NCI-H1105 treated with DMSO at 0.1 percent for 48 hours (cell line): ENCODE data around the gene ENO1.
"Not testable (repeated sequence)": the region's sequence is repeated elsewhere in the genome, so short reads cannot be mapped to it uniquely, and the experiment has no call there.

Experiments used
- DNase-seq: peaks from one replicate; lab custom pipeline; 2025; lab: John Stamatoyannopoulos, UW

Gene ENO1

DNA sequence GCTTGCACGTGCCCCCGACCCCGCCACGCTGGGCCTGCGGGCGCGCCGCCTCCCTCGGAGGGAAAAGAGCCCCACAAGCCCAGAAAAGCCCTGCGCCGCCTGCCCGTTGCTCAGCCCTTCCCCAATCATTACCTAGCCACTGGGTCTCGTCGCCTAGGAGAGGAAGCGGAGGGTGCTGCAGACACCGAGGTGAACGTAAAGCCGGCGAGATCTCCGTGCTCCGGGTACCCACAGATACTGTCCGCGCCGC is at the start of gene ENO1:
TSS of gene ENO1 (minus strand) at position 239 of the 250 bp plus-strand sequence. CDS start 3,778 bp downstream, outside the sequence.
- DNase-seq, result no peak

DNA sequence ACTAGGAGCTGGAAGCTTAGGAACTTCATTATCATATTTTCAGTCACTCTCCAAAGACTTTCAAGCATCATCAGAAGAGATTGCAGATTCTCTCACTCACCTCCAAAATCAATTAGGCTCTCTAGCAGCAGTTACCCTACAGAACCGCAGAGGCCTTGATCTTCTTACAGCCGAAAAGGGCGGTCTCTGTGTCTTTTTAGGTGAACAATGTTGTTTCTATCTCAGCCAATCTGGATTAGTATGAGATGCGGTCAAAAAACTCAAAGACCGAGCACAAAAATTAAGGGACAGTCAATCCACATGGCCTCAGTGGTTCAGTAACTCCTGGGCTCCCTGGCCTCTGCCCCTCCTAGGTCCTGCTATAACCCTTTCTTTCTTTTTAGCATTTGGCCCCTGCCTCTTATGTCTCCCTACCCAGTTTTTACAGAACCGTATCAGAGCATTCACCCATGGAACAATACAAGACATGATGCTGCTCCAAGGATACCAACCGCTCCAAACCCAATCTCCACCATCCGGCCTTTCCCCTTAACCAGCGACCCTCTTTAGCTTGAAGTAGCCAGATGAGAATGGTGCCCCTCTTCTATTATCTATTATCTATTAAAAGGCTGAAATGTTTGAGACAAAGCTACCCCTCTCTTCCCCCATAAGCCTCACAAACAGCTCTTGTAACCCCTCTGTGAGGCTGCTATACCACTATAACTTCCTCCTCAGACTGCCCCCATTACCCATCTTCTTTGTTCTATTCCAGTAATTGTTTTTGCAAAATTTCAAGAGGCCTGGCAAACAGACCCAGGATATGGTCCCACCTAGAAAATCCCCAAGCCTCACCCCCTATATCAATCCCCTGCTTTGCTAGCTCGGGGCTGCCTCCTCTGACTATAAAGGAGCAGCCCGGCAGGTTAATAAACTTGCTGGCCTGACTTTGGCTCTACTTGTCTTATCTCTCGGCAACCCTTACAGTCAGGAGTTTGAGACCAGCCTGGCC is 48.5 kb upstream of the ENO1 start:
- no peak for DNase-seq

DNA sequence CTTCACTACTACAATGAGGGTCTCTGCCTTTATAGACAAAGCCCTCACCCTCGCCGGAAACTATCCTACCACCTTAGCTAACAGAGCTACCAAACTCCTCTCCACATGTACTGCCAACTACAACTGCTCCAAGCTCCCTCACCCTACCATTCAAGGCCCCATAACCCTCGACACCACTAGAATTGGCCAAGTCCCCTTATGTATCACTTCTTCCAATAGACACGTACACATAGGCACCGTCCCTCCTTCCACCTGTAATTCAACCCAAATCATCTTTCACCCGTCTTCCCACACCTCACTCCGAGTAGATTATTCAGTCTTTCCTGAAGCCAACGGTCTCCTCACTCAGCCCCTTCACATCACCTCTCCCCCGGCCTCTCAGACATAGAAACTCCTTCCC is 47.5 kb upstream of the ENO1 start:
- no peak for DNase-seq

DNA sequence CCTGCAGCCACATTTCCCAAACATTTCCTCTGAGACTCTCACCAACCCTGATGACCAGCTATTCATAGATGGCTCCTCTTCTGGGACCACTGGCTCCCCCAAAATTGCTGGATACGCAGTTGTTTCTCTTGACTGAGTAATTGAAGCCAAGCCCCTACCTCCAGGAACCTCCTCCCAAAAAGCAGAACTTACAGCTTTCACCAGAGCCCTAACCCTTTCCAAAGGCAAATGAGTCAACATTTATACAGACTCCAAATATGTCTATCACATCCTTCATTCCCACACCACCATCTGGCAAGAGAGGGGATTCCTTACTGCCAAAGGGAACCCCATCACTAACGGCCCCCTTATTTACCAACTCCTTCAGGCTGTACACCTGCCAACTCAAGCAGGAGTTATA is 46.9 kb upstream of the ENO1 start:
- DNase-seq, result no peak

DNA sequence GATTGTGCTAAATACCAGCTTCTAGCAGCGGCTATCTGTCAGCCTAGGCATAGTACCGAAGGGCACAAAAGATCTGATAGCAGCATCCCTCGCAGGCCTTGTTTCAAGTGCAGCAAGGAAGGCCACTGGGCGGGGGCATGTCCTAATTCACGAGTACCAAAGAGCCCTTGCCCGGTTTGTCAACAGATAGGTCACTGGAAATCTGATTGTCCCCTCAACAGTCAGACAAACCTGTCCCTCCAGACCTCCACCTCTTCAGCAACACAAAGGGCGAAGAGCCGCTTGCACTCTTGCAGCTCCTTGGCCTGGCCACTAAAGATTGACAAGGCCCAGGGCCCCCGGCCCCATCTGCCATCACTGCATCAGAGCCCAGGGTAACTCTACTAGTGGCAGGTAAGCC is 44.5 kb upstream of the ENO1 start:
- DNase-seq, result no peak

DNA sequence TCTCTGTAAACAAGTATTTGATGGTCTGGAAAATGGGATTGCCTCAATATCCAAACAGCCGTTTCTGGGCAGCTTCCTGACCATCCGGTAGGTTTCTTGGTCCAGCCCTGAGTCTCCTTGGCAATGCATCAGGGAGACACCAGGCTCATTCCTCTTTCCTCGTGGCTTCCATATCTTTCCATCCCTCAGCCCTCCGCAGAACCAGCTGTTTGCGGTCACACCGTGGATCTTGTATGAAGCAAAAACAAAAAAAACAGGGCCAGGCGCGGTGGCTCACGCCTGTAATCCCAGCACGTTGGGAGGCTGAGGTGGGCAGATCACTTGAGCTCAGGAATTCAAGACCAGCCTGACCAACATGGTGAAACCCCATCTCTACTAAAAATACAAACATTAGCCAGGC is 39.0 kb upstream of the ENO1 start:
- DNase-seq, result not testable (repeated sequence)

DNA sequence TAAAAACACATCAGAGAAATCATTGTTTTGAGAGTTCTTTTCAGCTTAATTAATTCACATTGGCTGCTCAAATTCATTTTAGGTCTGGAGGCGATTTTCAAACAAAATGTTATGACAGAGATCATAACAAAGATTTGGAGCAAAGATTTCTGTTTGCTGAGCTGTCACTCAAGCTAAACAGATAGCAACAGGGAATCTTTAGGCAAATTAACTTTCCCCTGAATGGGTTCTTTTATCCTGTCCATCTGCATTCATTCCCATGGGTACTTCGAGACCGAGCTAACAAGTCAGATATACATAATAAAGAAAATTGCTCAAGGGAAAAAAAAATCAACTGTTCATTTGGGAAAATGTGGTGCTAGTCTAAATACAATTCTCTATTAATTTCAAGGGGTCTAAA is 37.0 kb upstream of the ENO1 start:
- no peak for DNase-seq

DNA sequence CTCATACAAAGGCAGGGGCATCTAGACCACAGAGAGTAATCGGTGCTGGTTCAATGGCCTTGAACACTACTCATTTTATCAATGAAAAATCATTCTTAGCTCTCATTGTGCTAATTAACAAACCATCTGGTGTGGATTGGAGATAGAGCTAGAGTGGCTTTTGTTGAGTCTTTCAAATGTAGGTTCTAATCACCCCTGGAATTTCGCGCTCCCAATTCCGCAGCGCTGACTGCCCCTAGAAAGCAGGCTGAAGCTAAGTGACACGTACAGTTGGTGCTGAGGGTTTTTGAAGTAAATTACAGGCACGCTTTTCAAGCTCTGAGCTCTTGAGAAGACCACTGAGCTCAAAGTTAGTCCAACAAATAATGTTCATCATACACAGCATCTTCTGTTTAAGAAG is 36.0 kb upstream of the ENO1 start:
- no peak for DNase-seq

DNA sequence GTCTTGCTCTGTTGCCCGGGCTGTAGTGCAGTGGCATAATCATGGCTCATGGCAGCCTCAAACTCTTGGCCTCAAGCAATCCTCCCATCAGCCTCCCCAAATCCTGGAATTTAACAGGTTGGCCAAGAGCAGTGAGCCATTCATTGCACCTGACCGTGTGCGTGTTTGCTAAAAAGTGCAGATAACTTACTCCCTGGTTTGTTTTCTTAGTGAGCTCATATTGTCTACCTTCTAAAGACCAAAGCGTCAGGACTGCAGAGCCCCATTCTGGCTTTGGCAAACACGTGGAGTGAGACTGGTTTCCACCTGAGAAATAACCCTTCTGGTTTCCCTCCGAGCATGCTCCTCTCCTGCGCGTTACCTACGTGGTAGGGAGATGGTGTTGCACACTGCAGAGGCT is 35.0 kb upstream of the ENO1 start:
- DNase-seq, result no peak

DNA sequence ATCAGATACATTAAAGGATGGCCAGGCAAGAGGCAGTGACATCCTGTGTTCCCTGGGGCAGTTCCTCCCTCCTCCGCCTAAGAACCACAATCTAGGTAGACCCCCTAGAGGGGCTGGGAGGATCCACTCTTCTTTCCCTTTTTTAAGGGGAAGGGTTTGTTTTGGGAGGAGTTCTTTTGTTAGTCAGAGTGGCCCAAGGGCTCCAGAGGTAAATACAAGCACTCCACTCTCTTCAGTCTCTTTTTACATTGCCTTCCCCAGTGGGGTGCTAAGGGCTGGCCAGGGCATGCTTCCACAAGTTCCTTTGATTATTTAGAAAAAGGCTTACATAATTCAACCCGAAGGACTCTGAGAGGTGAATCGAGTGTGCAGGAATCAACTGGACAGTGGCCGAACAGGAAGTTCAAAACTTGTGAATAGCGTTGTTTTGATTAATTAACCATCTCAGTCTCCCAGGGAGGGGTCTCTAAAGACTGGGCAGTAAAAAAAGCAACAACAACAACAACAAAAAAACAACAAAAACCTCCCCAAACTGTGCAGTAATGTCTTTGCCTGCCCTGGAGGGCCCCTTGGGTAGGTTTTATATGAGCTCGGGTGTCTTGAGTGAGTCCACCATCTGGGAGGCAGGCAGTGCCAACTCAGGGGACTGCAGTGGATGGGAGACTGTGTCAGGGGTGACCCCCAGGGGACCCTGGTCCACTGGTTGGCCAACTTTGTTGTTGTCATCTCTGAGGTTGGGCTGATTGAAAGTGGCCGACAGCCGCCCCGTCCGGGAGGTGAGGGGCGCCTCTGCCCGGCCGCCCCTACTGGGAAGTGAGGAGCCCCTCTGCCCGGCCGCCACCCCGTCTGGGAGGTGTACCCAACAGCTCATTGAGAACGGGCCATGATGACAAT is 33.2 kb upstream of the ENO1 start:
- no peak for DNase-seq

DNA sequence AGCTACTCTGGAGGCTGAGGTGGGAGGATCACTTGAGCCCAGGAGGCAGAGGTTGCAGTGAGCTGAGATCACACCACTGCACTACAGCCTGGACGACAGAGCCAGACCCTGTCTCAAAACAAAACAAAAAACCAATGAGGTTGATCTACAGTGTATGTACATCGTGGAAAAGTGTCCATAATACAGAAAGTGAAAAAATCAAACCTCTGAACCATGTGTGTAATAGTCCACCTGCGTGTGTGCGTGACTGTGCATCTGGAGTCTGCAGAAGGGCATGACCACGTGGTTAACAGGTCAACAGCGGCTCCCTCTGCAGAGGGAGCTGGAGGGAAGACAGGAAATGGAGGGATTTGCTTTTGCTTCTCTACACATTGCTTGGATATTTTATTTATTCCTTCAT is 32.4 kb upstream of the ENO1 start:
- DNase-seq, result no peak

DNA sequence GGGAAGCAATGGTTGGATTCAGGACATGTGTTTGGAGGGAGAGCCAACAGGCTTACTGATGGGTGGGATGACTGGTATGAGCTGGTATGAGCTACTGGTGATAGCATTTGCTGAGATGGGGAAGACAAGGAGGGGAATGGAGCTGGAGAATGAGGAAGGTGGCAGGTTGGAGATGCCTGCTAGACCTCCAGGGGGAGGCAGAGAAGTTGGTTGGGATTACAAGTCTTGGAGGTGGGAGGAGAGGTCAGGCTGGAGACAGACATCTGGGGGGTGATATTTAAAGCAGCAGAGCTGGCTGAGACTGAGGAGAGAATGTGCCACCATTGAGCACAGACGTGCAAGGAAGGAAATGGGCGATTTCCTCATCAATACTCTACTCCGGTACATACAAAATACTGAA is 31.8 kb upstream of the ENO1 start:
- DNase-seq, result no peak

DNA sequence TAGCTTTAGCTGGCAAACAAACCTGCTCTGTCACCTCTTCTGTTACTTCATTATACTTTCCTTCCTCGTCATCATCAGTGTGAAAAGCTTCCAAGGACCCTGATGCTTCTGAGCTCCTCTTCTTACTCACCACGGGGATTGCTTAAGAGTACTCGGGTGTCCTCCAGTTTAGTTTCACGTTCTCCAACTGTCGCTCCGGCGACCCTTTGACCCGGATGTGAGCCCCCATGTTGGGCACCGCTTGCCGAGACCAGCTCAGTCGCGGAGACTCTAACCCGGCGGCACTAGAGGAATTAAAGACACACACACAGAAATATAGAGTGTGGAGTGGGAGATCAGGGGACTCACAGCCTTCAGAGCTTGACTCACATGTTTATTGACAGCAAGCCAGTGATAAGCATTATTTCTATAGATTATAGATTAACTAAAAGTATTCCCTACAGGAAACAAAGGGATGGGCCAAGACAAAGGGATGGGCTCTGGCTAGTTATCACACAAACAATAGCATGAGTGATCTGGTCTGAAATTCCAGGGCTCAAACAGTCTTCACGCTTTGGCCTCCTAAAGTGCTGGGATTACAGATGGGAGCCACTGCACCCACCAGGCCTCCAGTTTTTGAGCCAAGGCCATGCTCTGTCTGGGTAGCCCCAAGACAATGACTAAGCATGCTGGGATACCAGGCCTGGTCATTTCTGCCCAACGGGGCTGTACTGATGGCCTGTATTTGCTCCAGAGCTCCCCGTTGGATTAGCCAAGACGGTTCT is 30.1 kb upstream of the ENO1 start:
- DNase-seq, result no peak

DNA sequence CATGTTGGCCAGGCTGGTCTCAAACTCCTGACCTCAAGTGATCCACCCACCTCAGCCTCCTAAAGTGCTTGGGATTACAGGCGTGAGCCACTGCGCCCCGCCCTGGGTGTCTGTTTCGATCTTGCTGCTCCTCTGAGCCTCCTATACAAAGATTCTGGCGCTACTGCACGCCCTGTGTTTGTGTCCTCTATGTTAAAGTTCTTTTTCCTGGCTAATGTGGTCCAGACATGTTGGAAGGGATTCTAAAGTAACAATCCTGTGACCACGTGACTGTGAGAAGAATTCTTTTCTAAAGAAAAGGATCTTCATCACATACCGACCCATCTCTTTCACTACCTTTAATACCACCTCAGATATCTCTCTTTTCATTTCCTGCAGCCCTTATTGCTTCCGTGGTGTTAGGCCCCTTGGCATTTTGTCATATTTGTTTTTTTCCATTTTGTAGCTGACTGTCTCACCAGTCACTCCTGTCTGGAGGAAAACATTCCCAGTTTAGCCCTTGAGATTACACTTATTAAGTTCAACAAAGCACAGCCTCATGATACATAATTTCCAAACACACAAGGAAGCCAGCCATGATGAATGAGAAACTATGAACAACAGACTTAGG is 27.2 kb upstream of the ENO1 start:
- no peak for DNase-seq

DNA sequence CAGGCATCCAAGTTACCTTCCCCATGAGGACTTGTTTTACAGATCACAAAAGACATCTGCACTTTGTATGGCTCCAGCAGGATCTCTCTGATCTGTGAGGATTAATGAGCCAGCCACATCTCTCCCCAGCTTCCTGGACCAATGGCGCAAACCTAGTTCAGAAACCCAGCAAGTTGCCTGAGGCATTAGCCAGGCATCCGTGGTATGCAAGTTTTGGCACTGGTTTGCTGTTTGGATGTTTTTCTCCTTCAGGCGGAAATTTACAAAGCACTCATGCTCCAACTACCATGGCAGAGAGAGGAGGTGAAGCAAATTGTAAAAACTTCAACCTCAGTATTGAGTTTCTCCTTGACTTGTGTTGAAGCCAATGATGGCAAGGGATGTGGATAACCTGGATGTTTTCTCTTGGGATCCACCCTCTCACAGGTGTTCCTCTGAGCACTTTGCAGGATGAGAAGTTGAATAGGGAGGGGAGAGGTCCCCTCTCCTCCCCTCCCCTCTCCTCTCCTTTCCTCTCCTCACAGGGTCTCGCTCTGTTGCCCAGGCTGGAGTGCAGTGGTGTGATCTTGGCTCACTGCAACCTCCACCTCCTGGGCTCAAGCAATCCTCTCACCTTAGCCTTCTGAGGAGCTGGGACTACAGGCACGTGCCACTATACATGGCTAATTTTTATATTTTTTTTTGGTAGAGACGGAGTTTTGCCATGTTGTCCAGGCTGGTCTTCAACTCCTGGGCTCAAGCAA is 25.6 kb upstream of the ENO1 start:
- DNase-seq, result no peak

DNA sequence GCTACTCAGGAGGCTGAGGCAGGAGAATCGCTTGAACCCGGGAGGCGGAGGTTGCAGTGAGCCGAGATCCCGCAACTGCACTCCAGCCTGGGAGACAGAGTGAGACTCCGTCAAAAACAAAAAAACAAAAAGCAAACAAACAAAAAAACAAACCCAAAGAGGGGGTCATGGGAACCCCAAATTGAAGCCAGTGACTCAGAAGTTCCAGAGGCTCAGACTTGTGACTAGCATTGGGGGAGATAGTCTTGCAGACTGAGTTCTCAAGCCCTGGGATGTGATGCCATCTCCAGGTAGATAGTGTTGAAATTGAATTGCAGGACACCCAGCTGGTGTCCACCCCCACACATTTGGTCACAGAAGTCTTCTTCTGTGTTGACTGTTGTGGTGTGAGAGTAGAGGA is 24.9 kb upstream of the ENO1 start:
- no peak for DNase-seq

DNA sequence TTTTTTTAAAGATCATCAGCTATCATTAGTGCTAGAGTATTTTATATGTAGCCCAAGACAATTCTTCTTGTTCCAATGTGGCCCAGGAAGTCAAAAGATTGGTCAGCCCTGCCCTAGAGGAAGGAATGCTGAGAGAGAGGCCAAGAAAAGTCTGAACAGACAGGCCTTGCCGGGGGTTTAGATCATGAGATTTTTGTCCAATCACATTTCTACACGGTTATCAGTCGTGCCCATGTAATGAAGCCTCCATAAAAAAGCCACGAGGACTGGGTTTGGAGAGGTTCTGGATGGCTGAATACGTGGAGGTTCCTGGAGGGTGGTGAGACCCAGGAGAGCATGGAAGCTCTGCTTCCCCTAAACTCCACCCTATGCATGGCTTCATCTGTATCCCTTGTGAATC is 24.3 kb upstream of the ENO1 start:
- no peak for DNase-seq

DNA sequence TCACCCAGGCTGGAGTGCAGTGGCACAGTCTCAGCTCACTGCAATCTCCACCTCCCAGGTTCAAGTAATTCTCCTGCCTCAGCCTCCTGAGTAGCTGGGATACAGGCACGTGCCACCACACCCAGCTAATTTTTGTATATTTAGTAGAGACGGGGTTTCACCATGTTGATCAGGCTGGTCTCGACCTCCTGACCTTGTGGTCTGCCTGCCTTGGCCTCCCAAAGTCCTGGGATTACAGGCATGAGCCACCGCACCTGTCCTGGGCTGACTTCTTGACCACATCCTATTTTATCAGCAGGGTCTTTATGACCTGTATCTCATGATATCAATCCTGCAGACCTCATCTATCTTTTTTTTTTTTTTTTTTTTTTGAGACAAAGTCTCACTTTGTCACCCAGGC is 22.2 kb upstream of the ENO1 start:
- not testable (repeated sequence) for DNase-seq

DNA sequence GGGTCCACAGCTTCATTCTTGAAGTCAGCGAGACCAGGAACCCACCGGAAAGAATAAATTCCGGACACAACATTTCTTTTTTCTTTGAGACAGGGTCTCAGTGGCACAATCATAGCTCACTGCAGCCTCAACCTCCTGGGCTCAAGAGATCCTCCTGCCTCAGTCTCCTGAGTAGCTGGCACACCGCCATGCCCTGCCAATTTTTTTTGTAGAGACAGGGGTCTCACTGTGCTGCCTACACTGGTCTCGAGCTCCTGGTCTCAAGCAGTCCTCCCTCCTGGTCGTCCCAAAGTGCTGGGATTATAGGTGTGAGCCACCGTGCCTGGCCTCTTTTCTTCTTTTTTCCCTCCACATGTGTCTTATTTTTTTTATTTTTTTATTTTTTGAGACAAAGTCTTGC is 20.6 kb upstream of the ENO1 start:
- DNase-seq, result no peak

DNA sequence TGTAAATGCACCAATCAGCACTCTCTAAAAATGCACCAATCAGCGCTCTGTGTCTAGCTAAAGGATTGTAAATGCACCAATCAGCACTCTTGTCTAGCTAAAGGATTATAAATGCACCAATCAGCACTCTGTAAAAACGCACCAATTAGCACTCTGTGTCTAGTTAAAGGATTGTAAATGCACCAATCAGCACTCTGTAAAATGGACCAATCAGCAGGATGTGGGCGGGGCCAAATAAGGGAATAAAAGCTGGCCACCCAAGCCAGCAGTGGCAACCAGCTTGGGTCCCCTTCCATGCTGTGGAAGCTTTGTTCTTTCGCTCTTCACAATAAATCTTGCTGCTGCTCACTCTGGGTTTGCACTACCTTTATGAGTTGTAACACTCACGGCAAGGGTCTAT is 19.9 kb upstream of the ENO1 start:
- not testable (repeated sequence) for DNase-seq

DNA sequence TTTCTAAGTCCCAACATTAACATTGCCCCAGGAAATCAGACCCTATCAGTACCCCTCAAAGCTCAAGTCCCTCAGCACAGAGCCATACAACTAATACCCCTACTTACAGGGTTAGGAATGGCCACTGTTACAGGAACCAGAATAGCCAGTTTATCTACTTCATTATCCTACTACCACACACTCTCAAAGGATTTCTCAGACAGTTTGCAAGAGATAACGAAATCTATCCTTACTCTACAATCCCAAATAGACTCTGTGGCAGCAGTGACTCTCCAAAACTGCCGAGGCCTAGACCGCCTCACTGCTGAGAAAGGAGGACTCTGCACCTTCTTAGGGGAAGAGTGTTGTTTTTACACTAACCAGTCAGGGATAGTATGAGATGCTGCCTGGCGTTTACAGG is 19.0 kb upstream of the ENO1 start:
- DNase-seq, result not testable (repeated sequence)
